NOMO-1 treated with DMSO at 0.1 percent for 48 hours (cell line): Measurements from ENCODE around the gene GPATCH2.
"Not testable (repeated sequence)": the region's sequence is repeated elsewhere in the genome, so short reads cannot be mapped to it uniquely, and the experiment has no call there.

Experiments
- DNase-seq: peaks from one replicate; lab custom pipeline; 2025; ENCODE audit not compliant: unreplicated experiment; lab: John Stamatoyannopoulos, UW

Gene GPATCH2

DNA sequence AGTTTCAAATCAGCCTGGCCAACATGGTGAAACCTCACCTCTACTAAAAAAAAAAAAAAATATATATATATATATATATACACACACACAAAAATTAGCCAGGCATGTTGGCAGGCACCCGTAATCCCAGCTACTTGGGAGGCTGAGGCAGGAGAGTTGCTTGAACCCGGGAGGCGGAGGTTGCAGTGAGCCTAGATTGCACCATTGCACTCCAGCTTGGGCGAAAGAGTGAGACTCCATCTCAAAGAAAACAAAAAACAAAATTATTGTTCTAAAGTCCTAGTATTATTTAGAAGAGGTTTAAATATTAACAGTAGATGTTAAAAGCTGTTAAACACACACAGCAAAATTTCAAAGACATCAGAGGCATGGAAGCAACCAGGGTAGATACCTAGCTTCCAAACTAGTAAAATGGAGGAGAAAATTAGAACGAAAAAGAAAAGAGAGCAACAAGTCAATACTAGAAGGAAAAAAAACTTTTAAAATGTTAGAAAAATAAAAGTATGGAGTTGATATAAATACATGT, 46.5 kb downstream of the GPATCH2 start:
- DNase-seq = not testable (repeated sequence)

DNA sequence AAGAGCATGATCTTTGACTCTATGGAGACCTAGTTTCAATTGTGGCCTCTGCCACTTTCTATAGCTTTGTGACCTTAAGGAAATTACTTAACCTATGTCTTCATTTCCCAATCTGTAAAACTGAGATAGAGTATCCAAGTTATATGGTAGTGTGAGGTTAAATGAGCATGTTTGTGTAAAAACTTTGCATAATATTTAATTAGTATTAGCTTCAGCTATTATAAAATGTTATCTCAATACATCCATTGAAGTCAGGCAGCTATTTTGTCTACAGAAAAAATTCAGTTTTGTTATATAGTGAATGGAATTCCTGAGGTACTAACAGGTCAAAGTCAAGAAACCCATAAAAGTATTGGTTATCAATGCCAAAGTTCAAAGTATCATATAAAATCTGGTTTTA, 53.6 kb downstream of the GPATCH2 start:
- DNase-seq = no peak

DNA sequence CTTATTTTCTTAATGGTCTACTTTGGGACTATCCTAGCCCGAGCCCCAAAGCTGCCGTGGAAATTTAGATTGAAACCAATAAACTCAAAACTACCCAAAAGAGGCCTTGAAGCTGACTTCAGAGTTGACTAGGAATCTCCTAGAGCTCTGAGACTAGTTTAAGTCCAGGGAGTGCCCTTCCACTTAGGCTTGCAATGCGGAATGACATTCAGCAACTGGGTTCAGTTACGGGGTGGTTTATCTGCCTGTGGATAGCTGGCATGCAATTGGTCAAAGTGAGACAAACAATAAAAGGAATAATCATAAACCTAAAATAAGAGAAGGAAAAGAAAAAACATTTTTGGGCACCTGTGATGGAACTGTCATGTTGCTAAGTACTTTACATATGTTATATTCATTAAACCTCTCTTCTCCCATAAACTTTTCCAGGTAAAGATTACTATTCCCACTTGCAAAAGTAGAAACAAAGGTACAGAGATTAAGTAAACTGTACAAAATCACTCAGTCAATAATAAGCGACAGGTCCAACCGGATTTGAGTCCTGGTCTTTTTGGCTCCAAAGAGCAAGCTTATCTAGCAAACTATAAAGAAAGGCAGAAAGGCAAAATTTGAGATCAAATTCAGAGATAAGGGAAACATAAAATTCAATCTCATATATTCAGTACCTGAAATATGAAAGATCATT, 56.5 kb downstream of the GPATCH2 start:
- no peak for DNase-seq

DNA sequence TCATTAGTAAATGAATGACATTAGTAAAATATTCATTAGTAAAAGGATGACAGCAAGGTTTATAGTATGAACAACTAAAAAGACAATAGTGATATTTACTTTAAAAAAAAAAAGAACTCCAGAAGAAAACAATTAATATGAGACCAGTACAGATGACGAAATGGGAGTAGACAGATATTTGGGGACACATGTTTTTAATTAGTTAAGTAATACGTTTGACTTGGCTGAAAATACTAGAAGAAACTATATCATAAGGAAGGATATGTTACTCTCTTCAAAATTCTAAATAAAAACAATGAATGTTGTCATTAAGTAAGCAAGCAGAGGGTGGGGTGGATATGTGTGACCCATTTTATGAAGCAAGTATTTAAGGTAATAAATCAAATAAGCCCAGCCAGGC, 61.9 kb downstream of the GPATCH2 start:
- DNase-seq = no peak

DNA sequence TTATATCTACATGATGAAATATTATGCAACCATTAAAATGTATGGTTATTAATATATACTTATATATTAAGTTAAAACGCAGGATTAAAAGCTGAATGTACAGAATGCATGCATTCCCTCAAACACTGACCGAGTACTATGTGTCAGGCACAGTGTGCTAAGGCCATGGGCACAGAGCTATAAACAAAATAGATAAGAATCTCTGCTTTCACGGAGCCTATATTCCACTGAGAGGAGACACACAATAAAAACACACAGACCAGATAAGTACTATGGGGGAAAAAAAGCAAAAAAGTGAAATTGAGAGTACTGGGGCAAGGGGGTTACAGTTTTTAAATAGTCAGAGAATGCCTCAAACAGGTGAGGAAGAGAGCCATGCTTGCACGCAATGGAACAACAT, 62.7 kb downstream of the GPATCH2 start:
- no peak for DNase-seq

DNA sequence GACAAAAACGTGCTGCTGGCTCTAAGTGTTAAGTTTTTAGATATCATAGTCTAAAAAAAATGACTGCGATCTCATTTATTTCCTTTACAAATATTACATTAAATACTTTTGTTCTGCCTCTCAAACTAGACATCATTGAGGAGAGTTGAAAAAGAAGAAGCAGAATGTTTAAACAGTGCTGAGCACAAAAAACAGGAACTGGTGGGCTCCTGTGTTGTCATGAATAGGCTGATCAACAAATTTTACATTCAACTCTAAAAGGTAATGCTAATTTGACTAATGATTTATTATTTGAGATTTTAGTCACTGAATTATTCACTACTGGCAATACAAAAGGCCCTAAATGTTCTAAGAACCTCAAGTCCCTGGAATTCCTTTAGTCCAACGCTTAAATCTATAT, 66.1 kb downstream of the GPATCH2 start:
- DNase-seq = peak; percentile 13

DNA sequence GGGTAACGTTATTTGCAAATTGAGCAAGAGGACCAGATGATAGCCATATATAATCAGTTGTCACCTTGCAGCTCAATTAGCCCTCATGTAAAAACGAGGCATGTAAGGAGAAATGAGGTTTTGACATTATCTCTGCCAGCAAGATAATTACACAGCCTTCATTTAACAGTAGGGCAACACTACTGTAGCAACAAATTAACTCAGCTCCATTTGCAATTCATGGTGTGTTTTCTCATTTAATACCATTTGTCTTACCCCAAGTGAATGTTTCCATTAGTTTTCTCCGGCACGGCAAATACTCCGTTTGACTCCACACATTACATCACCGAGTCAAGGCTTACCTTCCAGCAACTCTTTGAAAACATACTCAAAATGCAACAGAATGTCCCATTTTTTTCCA, 66.7 kb downstream of the GPATCH2 start:
- DNase-seq = no peak

DNA sequence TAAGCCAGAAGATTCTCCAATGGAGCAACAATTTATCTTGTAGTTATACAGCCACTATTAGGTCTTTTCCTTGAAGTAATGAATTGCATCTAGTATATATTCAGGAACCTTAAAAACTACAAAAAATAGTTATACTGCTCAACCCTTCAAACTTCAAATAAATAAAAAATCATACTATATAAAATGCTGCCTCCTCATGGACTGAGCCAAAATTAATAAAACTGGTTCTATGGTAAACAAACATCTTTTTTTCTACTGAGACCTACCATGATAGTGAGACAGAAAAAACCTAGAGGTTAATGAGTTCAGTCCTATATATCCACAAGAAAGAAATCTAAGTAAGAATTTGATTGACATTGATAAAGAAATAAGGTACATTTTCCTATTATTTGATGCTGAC, 67.7 kb downstream of the GPATCH2 start:
- no peak for DNase-seq

DNA sequence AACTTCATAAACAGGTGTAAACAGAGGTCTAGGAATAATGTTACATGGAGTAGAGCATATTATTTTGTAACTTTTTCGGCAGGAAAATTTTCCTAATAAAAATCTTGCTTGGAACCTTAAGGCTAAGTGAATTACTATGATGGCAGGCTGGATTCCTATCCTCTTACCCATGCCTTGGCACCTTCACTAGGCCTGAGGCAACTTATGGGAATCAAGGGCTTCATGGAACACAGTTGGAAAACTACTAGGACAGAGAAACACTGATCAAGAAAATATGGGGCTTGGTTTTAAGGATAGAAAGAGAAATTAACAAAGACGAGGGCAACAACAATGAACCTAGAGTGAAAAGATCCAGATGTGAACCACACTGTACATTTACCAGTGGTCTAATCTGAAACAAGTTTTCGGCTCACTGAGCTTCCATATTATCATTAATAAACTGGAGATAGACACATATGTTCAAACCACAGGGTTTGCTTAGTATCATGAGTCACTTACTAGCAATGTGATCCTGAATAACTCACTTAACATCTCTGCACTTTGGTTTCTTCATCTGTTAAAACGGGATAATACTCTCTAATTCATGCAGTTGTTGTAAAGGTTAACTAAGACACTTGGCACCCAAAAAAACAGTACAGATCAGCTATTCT, 68.5 kb downstream of the GPATCH2 start:
- DNase-seq = no peak

DNA sequence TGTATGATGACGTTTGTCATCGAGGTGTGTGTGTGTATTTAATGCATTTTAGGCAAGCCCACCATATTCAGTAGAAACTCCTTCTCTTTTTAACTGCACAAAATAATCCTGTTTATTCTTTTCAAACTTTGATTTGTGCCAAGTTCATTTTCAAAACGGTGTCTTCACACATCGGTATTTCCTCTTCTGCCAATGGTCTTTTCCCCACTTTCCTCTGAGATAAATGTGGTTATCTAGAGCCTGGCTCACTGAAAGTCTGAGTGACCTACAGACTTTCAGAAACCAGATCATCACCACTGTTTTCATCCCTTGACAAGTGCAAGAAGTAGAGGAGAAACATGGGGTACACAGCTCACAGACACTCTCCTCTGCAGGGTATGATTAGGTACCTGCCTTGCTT, 69.4 kb downstream of the GPATCH2 start:
- no peak for DNase-seq

DNA sequence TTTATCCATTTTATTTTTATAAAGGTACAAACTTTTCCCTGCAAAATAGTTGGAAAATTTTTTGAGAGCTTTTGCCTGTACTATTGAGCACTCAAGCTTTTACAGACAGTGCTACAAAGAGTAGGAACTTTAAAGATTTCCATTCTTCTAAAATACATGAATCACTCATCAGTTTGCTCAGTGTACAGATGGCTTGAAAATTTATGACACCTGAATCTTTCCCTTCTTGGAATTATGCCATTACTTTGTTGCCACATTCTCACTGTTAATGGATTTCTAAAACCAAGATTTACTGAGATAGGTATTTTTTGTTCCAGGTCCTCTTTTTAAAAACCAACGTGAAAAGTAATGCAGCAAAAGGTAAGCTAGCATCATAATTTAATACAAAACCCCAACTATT, 76.0 kb downstream of the GPATCH2 start:
- DNase-seq = no peak

DNA sequence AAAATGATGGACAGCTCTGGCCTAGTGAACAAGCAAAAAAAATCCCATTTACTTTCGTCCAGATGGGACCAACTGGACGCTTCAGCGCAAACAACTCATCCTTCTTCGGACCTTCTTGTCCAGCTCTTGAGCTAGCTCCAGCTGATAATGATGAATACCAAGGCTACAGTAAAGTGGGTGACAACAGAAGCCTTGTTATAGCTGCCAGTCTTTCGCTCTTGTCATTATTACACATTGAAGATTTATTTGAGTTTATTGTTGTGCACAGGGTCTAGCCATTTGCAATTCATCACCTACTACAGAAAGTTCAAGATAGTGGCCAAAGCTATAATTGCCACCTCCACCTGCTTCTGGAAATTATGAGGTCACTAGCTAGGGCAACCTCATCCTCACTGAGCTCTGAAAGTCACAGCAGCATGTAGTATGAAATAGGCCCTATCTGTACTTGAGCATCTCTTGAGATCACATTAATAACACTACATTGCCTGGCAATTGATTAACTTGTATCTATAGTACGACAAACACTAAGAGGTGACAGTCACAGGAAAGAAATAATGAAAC, 76.9 kb downstream of the GPATCH2 start:
- DNase-seq = no peak

DNA sequence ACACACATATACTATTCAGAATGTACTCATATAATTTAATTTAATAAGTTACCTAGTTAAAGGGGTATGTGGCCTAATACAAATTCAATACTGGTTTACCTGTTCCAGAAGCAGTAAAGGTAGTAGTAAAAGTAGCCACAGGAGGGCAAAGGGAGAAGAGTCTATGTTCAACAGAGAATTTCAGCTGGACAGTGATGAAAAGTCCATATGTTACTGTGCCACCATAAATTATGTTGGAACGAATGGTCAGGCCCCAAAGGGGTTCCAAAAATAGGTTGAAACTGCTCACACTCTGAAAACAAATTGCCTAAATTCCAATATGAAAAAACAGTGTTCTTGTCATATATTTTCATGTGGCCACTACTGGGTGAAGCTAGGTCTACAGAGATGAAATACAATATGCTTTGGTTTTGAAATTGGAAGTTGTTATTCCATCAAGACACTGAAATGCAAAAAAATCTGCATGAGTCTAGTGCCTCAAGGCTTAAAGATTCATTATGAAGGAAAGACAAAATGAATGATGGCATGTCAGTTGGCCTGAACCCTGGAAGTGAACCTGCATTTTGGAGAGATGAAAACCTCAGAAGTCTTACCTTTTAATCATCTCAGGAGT, 78.4 kb downstream of the GPATCH2 start:
- DNase-seq = no peak

DNA sequence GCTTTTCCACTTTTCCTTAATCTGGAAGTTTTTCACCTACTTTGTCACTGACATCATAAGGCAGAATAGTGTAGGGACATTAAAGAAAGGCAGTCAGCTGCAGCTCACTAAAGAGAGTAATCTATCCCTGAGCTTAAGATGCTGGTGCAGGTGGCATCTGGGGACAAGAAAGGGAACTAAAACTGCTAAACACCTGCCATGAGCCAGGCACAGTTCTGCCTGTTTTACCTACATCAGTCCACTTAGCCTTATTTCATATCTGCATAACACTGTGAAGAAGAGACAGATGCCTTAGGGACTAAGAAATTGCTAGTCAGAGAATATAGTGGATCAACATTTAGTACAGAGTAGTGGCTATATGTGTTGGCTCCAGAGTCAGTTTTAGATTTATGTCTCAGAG, 88.1 kb downstream of the GPATCH2 start:
- no peak for DNase-seq

DNA sequence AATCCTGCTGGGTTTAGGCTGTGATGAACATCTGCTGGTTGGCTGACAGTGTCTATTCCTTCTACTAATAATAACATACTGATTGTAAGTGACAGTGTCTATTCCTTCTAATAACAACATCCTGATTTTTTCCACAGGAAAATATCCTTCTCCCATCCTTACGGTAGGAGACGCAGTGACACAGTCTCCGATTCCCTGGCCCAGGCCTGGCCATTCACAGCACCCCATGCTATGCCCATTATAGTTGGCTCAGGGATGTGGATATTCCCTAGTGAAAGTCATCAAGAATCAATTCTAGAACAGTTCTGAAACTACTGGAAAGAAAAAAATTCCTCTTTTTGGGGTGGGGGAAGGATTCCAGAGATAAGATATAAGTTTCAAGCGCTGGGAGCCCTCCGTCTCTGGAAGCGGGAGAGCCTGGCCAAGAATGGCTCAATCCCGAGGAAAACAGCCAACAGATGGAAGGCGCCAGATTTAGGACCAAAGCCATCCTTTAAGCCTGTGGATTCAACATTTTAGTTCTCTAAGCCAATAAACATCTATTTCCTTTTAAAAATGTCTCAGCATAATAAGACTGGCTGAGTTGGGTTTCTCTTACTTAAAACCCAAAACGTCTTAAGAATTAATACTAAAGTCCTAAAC, 88.6 kb downstream of the GPATCH2 start:
- DNase-seq = no peak

DNA sequence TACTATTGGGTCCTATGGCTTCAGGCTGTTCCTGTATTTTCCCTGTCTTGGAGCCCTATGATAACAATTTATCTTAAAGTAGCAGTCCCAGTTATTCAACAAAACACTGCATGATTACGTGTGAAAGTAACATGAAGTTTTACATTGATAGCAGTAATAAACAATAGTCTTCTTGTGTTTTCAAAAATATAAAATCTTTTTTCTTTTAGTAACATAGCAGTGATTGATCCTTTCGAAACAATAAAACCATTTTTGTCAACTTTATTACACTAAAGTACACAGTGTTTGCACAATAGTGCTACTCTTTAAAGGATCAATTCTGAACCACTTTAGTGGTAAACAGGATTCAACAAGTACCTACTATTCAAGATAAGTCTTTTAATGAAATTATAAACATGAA, 90.6 kb downstream of the GPATCH2 start:
- no peak for DNase-seq

DNA sequence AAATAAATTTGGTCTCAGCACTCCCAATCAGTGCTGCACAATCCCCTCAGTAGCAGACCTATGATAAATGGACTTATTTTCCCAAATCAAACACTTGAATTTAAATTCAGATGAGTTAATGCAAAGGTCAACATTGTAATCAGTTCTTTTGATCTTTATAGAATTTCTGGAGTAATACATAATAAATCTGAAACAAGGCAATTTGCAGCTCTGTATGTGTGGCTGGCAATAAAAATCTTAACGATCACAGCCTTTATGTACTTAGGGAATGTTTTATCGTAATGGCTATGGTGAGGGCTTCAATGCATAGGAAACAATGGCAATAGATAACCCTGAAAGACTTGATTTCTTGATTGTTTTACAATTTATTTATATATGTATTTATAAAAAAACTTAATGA, 91.4 kb downstream of the GPATCH2 start:
- no peak for DNase-seq

DNA sequence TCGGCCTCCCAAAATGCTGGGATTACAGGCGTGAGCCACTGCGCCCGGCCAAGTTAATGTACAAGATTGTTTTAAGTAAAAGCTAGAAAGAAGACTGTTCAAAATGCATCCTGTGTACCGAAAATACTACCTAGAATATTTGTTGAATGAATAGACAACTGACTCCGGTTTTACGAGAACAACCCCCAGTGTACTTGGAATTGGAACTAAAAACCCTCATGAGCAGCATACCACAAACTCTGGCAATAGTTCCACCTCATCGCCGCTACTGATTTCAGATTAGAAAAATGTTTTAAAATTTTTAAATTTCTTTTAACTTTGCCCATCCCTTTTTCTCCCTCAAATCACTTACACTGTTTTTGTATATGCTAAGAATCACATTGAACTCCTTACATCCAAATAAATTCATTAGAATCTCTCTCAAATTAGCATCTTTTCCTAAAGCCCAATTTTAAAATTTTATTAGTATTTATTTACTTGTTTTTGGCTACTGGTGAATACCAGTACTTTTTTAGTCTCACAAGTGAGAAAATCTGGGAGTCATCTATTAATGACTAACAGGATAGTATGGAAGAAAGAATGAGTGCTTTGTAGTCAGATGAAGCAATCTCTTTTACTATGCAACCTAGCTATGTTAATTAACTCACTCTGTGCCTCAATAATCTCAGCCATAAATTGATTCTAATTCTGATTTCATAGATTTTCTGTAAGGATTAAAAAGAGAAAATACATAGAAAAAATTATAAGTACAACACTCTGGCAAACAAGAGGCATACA, 95.1 kb downstream of the GPATCH2 start:
- no peak for DNase-seq

DNA sequence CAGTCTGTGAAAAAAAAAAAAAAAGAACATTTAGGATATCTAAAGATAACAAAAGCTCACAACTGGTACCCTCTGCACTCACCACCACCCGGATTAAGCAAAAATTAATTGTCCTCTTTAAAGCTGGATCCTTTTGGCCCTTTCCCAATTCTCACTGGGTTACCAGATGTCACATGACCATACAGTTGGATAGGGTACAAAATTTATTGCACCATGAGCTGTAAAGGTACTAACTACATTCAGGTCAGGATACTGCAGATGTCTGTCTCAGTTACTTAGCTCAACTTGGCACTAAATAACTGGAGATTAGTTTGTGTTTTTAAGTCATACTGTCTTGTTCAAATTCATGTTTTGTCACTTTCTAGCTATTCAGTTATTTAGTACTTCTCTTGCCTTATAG, 96.3 kb downstream of the GPATCH2 start:
- no peak for DNase-seq

DNA sequence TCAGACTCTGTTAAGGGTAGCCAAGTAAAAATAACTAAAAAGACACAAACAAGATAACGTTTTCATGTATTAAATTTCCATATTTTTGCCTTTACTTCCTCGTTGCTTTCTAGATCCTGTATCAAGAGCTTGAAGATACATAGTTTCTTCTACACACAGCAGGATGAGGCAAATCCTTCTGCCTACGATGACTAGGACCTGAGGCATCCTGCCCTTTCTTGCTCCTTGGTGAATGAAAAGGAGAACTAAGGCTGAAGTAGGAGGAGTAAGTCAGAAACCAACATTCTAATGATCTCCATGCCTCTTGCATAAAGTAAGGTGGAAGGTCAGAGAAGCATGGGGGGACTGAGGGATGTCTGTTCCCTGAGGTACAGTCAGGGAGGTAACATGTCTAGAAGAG, 102.6 kb downstream of the GPATCH2 start:
- DNase-seq = no peak

DNA sequence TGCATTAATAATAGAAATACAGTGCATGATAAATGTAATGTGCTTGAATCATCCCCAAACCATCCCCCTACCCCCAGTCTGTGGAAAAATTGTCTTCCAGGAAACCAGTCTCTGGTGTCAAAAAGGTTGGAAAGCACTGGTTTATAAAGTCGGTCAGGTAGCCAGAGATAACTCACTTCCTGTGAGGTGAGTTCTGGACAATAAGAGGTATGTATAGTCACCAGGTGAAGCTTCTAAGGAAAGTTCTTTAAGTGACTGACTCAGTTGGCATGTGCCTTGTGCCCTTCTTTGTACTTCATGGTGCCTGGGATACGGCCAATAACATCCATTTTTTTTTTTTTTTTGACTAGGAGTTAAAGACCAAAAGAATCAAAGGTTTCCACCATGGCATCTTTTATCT, 103.7 kb downstream of the GPATCH2 start:
- no peak for DNase-seq
